Activated T-helper 1 cell treated with anti-CD3 and anti-CD28 coated beads, Interleukin-12 subunit alpha, Interleukin-12 subunit beta, Interleukin-2, Interleukin-4 antibody, amounts not matched to agents 30 ng/mL and 10 ng/mL and 1 ng/mL, durations not matched to agents 14 hours and 24 hours and 36 hours (primary cell): ENCODE measurements around the gene PATE3. TPM values are rescaled to one million over a fixed set of nuclear protein-coding genes. Genes with fewer than 3 reads are reported as not detected.

ENCODE experiments used
- DNase-seq: peaks from one replicate; pipeline ENCODE4 v3.0.0; 2021; ENCODE audit warnings: low spot score
- H3K27ac Mint-ChIP-seq: one replicate; pipeline ENCODE4 v1.8.0; 2021; ENCODE audit warnings: mild to moderate bottlenecking, mixed read lengths
- H3K27me3 Mint-ChIP-seq: one replicate; pipeline ENCODE4 v1.8.0; 2022; ENCODE audit warnings: mild to moderate bottlenecking, moderate library complexity, mixed read lengths; ENCODE audit not compliant: insufficient read depth
- H3K36me3 Mint-ChIP-seq: one replicate; pipeline ENCODE4 v1.8.0; 2021; ENCODE audit warnings: low read depth, mixed read lengths
- H3K4me1 Mint-ChIP-seq: one replicate; pipeline ENCODE4 v1.8.0; 2021; ENCODE audit warnings: low read depth, mixed read lengths
- H3K4me3 Mint-ChIP-seq: one replicate; pipeline ENCODE4 v1.8.0; 2021; ENCODE audit warnings: mild to moderate bottlenecking, moderate library complexity, mixed read lengths
- H3K9me3 Mint-ChIP-seq: one replicate; pipeline ENCODE4 v1.8.0; 2021; ENCODE audit warnings: mixed read lengths
- intact Hi-C: fragments of 100-400 bp; cut with micrococcal nuclease; formaldehyde crosslinking; loops from one replicate; pipeline ENCODE4 v1.15.1; 2024
- total RNA-seq: library from RNA; stranded (reverse); gene quantifications from 2 replicates; pipeline ENCODE4 v1.2.3, GENCODE V29; 2022

The PATE3 gene
- not detected in 2 replicates for total RNA-seq

GRCh38 chr11:125787827-125788226, at the start of gene PATE3:
PATE3 (plus strand) TSS chr11:125788127; CDS start chr11:125788152, 25 bp downstream.
- Mint-ChIP-seq H3K9me3 (no peaks in the 10 kb centered on the region), H3K4me3 (no peak within 1 kb of the TSS), H3K4me1 (no peaks in the 10 kb centered on the region), H3K36me3 (no peaks in the 10 kb centered on the region), H3K27ac (no peak within 1 kb of the TSS), H3K27me3 (no peaks in the 10 kb centered on the region)
- no peak for DNase-seq
- intact Hi-C loops: no loop called here

GRCh38 chr11:125740617-125741016, 47.3 kb upstream of the PATE3 start:
- H3K4me1 Mint-ChIP-seq: no peaks in the 10 kb centered on the region
- no peak for DNase-seq
- H3K36me3 Mint-ChIP-seq: no peaks in the 10 kb centered on the region
- H3K9me3 Mint-ChIP-seq: no peaks in the 10 kb centered on the region
- no peak overlapping the region for H3K4me3 Mint-ChIP-seq
- H3K27ac Mint-ChIP-seq: no peak overlapping the region
- peaks cover 4% of the 10 kb centered on the region for H3K27me3 Mint-ChIP-seq
- intact Hi-C loops: no loop called here

- no peaks in the 10 kb centered on the region for H3K4me1 Mint-ChIP-seq
- no peak overlapping the region for H3K27ac Mint-ChIP-seq
- no peak overlapping the region for H3K4me3 Mint-ChIP-seq
- no peaks in the 10 kb centered on the region for H3K9me3 Mint-ChIP-seq
- DNase-seq: no peak
- intact Hi-C loops: no loop called here
- peaks cover 4% of the 10 kb centered on the region for H3K27me3 Mint-ChIP-seq
- H3K36me3 Mint-ChIP-seq: no peaks in the 10 kb centered on the region
Observed at GRCh38 chr11:125743681-125744080, 44.2 kb upstream of the PATE3 start.

- H3K4me3 Mint-ChIP-seq: no peak within 1 kb of the TSS
- no peak for DNase-seq
- H3K36me3 Mint-ChIP-seq: no peaks in the 10 kb centered on the region
- H3K27me3 Mint-ChIP-seq: peaks cover 4% of the 10 kb centered on the region
- H3K27ac Mint-ChIP-seq: no peak within 1 kb of the TSS
- intact Hi-C loops: no loop called here
- no peaks in the 10 kb centered on the region for H3K4me1 Mint-ChIP-seq
- H3K9me3 Mint-ChIP-seq: no peaks in the 10 kb centered on the region
Observed at GRCh38 chr11:125745979-125746378, 41.9 kb upstream of the PATE3 start, which contains the start of gene PATE1. PATE1 (plus strand) TSS chr11:125746279; CDS start chr11:125746305, 26 bp downstream.

- Mint-ChIP-seq H3K27ac (no peak overlapping the region), H3K36me3 (no peaks in the 10 kb centered on the region), H3K4me1 (no peaks in the 10 kb centered on the region), H3K4me3 (no peak overlapping the region), H3K27me3 (no peaks in the 10 kb centered on the region), H3K9me3 (no peaks in the 10 kb centered on the region)
- no peak for DNase-seq
- intact Hi-C loops: no loop called here
Observed at GRCh38 chr11:125750629-125751028, 37.3 kb upstream of the PATE3 start.

- Mint-ChIP-seq H3K9me3 (no peaks in the 10 kb centered on the region), H3K27me3 (peaks cover 8% of the 10 kb centered on the region), H3K27ac (no peak overlapping the region), H3K36me3 (no peaks in the 10 kb centered on the region), H3K4me3 (no peak overlapping the region), H3K4me1 (no peaks in the 10 kb centered on the region)
- no peak for DNase-seq
- intact Hi-C loops: no loop called here
Observed at GRCh38 chr11:125756050-125756449, 31.9 kb upstream of the PATE3 start.

GRCh38 chr11:125762445-125762844, 25.5 kb upstream of the PATE3 start:
- Mint-ChIP-seq H3K9me3 (no peaks in the 10 kb centered on the region), H3K36me3 (no peaks in the 10 kb centered on the region), H3K27me3 (peaks cover 6% of the 10 kb centered on the region), H3K4me3 (no peak overlapping the region), H3K4me1 (no peaks in the 10 kb centered on the region), H3K27ac (no peak overlapping the region)
- intact Hi-C loops: no loop called here
- no peak for DNase-seq

- Mint-ChIP-seq H3K9me3 (no peaks in the 10 kb centered on the region), H3K4me1 (no peaks in the 10 kb centered on the region), H3K4me3 (no peak overlapping the region), H3K36me3 (no peaks in the 10 kb centered on the region), H3K27ac (no peak overlapping the region), H3K27me3 (peaks cover 8% of the 10 kb centered on the region)
- DNase-seq: no peak
- intact Hi-C loops: no loop called here
Observed at GRCh38 chr11:125763483-125763882, 24.4 kb upstream of the PATE3 start.

- no peaks in the 10 kb centered on the region for H3K9me3 Mint-ChIP-seq
- no peak overlapping the region for H3K27ac Mint-ChIP-seq
- H3K4me3 Mint-ChIP-seq: no peak overlapping the region
- no peak for DNase-seq
- peaks cover 2% of the 10 kb centered on the region for H3K27me3 Mint-ChIP-seq
- intact Hi-C loops: no loop called here
- no peaks in the 10 kb centered on the region for H3K36me3 Mint-ChIP-seq
- no peaks in the 10 kb centered on the region for H3K4me1 Mint-ChIP-seq
Observed at GRCh38 chr11:125766251-125766650, 21.7 kb upstream of the PATE3 start.

- Mint-ChIP-seq H3K9me3 (no peaks in the 10 kb centered on the region), H3K27ac (no peak overlapping the region), H3K4me3 (no peak overlapping the region), H3K27me3 (peaks cover 2% of the 10 kb centered on the region), H3K4me1 (no peaks in the 10 kb centered on the region), H3K36me3 (no peaks in the 10 kb centered on the region)
- no peak for DNase-seq
- intact Hi-C loops: no loop called here
Observed at GRCh38 chr11:125768336-125769046, 19.4 kb upstream of the PATE3 start.

GRCh38 chr11:125770583-125770982, 17.3 kb upstream of the PATE3 start:
- no peaks in the 10 kb centered on the region for H3K4me1 Mint-ChIP-seq
- H3K36me3 Mint-ChIP-seq: no peaks in the 10 kb centered on the region
- H3K4me3 Mint-ChIP-seq: no peak overlapping the region
- no peak overlapping the region for H3K27ac Mint-ChIP-seq
- DNase-seq: no peak
- no peaks in the 10 kb centered on the region for H3K9me3 Mint-ChIP-seq
- intact Hi-C loops: no loop called here
- H3K27me3 Mint-ChIP-seq: peaks cover 2% of the 10 kb centered on the region

GRCh38 chr11:125772834-125773505, 15.0 kb upstream of the PATE3 start:
- intact Hi-C loops: no loop called here
- H3K27me3 Mint-ChIP-seq: peaks cover under 1% of the 10 kb centered on the region
- H3K36me3 Mint-ChIP-seq: no peaks in the 10 kb centered on the region
- H3K4me1 Mint-ChIP-seq: no peaks in the 10 kb centered on the region
- H3K27ac Mint-ChIP-seq: no peak overlapping the region
- no peak for DNase-seq
- H3K9me3 Mint-ChIP-seq: no peaks in the 10 kb centered on the region
- H3K4me3 Mint-ChIP-seq: no peak overlapping the region

- Mint-ChIP-seq H3K27me3 (no peaks in the 10 kb centered on the region), H3K9me3 (no peaks in the 10 kb centered on the region), H3K27ac (no peak overlapping the region), H3K36me3 (no peaks in the 10 kb centered on the region), H3K4me3 (no peak overlapping the region), H3K4me1 (no peaks in the 10 kb centered on the region)
- intact Hi-C loops: no loop called here
- no peak for DNase-seq
Observed at GRCh38 chr11:125773516-125773915, 14.4 kb upstream of the PATE3 start.
